Neural cell (in vitro differentiated cells): ENCODE measurements around the gene ZNF648. TPM values are rescaled to one million over a fixed set of nuclear protein-coding genes. Genes with fewer than 3 reads are reported as not detected.

Source experiments
- H2AFZ ChIP-seq: fragments of 200-600, 300-800 bp; sonication (generic), shearing (Covaris generic); 2 replicates; pipeline ENCODE4 v1.6.0; 2014; ENCODE audit warnings: low read depth, mild to moderate bottlenecking, antibody characterized with exemption, low read length, moderate library complexity
- H3F3A ChIP-seq: fragments of 200-600 bp; shearing (Covaris generic); 2 replicates; pipeline ENCODE4 v1.6.1; 2016; ENCODE audit warnings: mild to moderate bottlenecking, moderate library complexity, mixed read lengths, antibody characterized with exemption, low read length; ENCODE audit not compliant: insufficient read depth, poor library complexity, severe bottlenecking
- H3K27ac ChIP-seq: fragments of 200-600, 300-800 bp; sonication (generic), shearing (Covaris generic); 2 replicates; pipeline ENCODE4 v1.5.1; 2014; ENCODE audit warnings: mild to moderate bottlenecking, low read length, moderate library complexity
- H3K27me3 ChIP-seq: fragments of 300-800, 200-600 bp; sonication (generic), shearing (Covaris generic); 2 replicates; pipeline ENCODE4 v1.6.0; 2014; ENCODE audit warnings: mild to moderate bottlenecking, low read depth, low read length, moderate library complexity; ENCODE audit not compliant: insufficient read depth
- H3K36me3 ChIP-seq: fragments of 300-800, 200-600 bp; sonication (generic), shearing (Covaris generic); 2 replicates; pipeline ENCODE4 v1.5.1; 2014; ENCODE audit warnings: mild to moderate bottlenecking, antibody characterized with exemption, low read length, moderate library complexity; ENCODE audit not compliant: insufficient read depth
- H3K4me2 ChIP-seq: fragments of 300-800, 200-600 bp; sonication (generic), shearing (Covaris generic); 2 replicates; pipeline ENCODE4 v1.6.0; 2014; ENCODE audit warnings: mild to moderate bottlenecking, low read length
- H3K4me3 ChIP-seq: fragments of 300-800, 200-600 bp; sonication (generic), shearing (Covaris generic); 2 replicates; pipeline ENCODE4 v1.5.1; 2014; ENCODE audit warnings: mild to moderate bottlenecking, low read length, moderate library complexity
- H3K79me2 ChIP-seq: fragments of 200-600 bp; shearing (Covaris generic); replicated peaks from 2 replicates; pipeline ENCODE4 v1.6.0; 2014; ENCODE audit warnings: mild to moderate bottlenecking, low read length, moderate library complexity; ENCODE audit not compliant: insufficient read depth
- H3K9ac ChIP-seq: fragments of 300-800, 200-600 bp; sonication (generic), shearing (Covaris generic); 2 replicates; pipeline ENCODE4 v1.6.1; 2016; ENCODE audit warnings: mild to moderate bottlenecking, low read length, mixed read lengths
- H3K9me2 ChIP-seq: fragments of 200-600 bp; shearing (Covaris generic); 2 replicates; pipeline ENCODE4 v1.6.1; 2016; ENCODE audit warnings: mild to moderate bottlenecking, low read length, mixed read lengths; ENCODE audit not compliant: insufficient read depth
- H3K9me3 ChIP-seq: fragments of 200-600, 300-800 bp; sonication (generic), shearing (Covaris generic); 2 replicates; pipeline ENCODE4 v1.6.1; 2016; ENCODE audit warnings: mild to moderate bottlenecking, mixed run types, low read length, moderate library complexity, mixed read lengths
- H4K20me1 ChIP-seq: fragments of 200-600 bp; shearing (Covaris generic); 2 replicates; pipeline ENCODE4 v1.6.1; 2016; ENCODE audit warnings: mild to moderate bottlenecking, mixed run types; ENCODE audit not compliant: insufficient read depth
- CTCF ChIP-seq: fragments of 450-650 bp; IDR thresholded peaks from 2 replicates; pipeline ENCODE4 v1.5.1; 2014; ENCODE audit warnings: antibody characterized with exemption, mild to moderate bottlenecking, moderate library complexity; ENCODE audit not compliant: poor library complexity, severe bottlenecking
- EP300 ChIP-seq: fragments of 450-650 bp; conservative IDR thresholded peaks from 2 replicates; pipeline ENCODE4 v1.6.1; 2014; ENCODE audit warnings: antibody characterized with exemption, mild to moderate bottlenecking, moderate library complexity; ENCODE audit not compliant: poor library complexity, severe bottlenecking
- EZH2 ChIP-seq: fragments of 200-600, 300-800 bp; shearing (Covaris generic), sonication (generic); IDR thresholded peaks from 2 replicates; pipeline ENCODE4 v1.6.1; 2014; ENCODE audit warnings: antibody characterized with exemption, low read length, borderline replicate concordance, mild to moderate bottlenecking; ENCODE audit not compliant: insufficient read depth, poor library complexity, severe bottlenecking
- MXI1 ChIP-seq: fragments of 450-650 bp; conservative IDR thresholded peaks from 2 replicates; pipeline ENCODE4 v1.6.1; 2014; ENCODE audit warnings: antibody characterized with exemption, mild to moderate bottlenecking; ENCODE audit not compliant: poor library complexity, severe bottlenecking
- RAD21 ChIP-seq: fragments of 450-650 bp; conservative IDR thresholded peaks from 2 replicates; pipeline ENCODE4 v1.6.1; 2014; ENCODE audit warnings: antibody characterized with exemption, mild to moderate bottlenecking, moderate library complexity
- REST ChIP-seq: IDR thresholded peaks from 2 replicates; pipeline ENCODE4 v1.6.1; 2012; ENCODE audit warnings: borderline replicate concordance
- SMC3 ChIP-seq: fragments of 450-650 bp; conservative IDR thresholded peaks from 2 replicates; pipeline ENCODE4 v1.6.1; 2014; ENCODE audit warnings: antibody characterized with exemption, mild to moderate bottlenecking, moderate library complexity; ENCODE audit not compliant: poor library complexity
- TAF1 ChIP-seq: IDR thresholded peaks from 2 replicates; pipeline ENCODE4 v1.6.1; 2012; ENCODE audit warnings: low read depth
- polyA plus RNA-seq: library from polyadenylated mRNA; depleted of rRNA; stranded (reverse); fragments of >200 nt; gene quantifications from 2 replicates; pipeline ENCODE4 v1.2.3, GENCODE V29; 2014

Gene ZNF648
- polyA plus RNA-seq, 1 donor from 2014 or later: not detected

GRCh38 chr1:182102043-182102416 lies 40.5 kb upstream of the ZNF648 start:
- Histone ChIP-seq H3K9me2 (no peaks in the 10 kb centered on the region), H2AFZ (no peak overlapping the region), H3K4me2 (no peak overlapping the region), H3F3A (no peaks in the 10 kb centered on the region), H4K20me1 (no peaks in the 10 kb centered on the region), H3K27ac (no peak overlapping the region), H3K36me3 (no peaks in the 10 kb centered on the region), H3K79me2 (no peaks in the 10 kb centered on the region), H3K27me3 (no peaks in the 10 kb centered on the region), H3K9ac (no peak overlapping the region), H3K4me3 (no peak overlapping the region), H3K9me3 (no peaks in the 10 kb centered on the region)
- no peak for TF ChIP-seq SMC3
- TF ChIP-seq CTCF: no peak
- no peak for TF ChIP-seq EZH2
- no peak for TF ChIP-seq EP300
- no peak for TF ChIP-seq RAD21
- no peak for TF ChIP-seq MXI1

- Histone ChIP-seq H3K4me3 (no peak overlapping the region), H3K9me2 (no peaks in the 10 kb centered on the region), H3K9me3 (no peaks in the 10 kb centered on the region), H3F3A (no peaks in the 10 kb centered on the region), H4K20me1 (no peaks in the 10 kb centered on the region), H2AFZ (no peak overlapping the region), H3K27me3 (no peaks in the 10 kb centered on the region), H3K9ac (no peak overlapping the region), H3K36me3 (no peaks in the 10 kb centered on the region), H3K79me2 (no peaks in the 10 kb centered on the region), H3K27ac (no peak overlapping the region), H3K4me2 (no peak overlapping the region)
- no peak for TF ChIP-seq SMC3
- TF ChIP-seq EZH2: no peak
- no peak for TF ChIP-seq REST
- no peak for TF ChIP-seq RAD21
- no peak for TF ChIP-seq MXI1
- no peak for TF ChIP-seq TAF1
- no peak for TF ChIP-seq EP300
- no peak for TF ChIP-seq CTCF
These were observed 40.0 kb upstream of the ZNF648 start for GRCh38 chr1:182101415-182102042.
